SK-N-SH treated with all-trans-retinoic acid at 6 μM for 48 hours (cell line): ENCODE results near the gene KCNH4.

Source experiments
- ATAC-seq: fragments of 200-7000 bp; cut with Tn5 transposase; 3 replicates; pipeline ENCODE4 v1.9.1; 2020; ENCODE audit warnings: mild to moderate bottlenecking, moderate library complexity
- ARNTL ChIP-seq: fragments of 450-650 bp; formaldehyde crosslinking; IDR thresholded peaks from 2 replicates; pipeline ENCODE4 v1.5.0; 2020; ENCODE audit warnings: low read depth, mild to moderate bottlenecking, moderate library complexity, borderline replicate concordance
- BACH2 ChIP-seq: fragments of 250-450 bp; sonication (Bioruptor Pico); IDR thresholded peaks from 2 replicates; pipeline ENCODE4 v1.9.0; 2021; ENCODE audit warnings: mild to moderate bottlenecking, borderline replicate concordance
- CSDC2 ChIP-seq: fragments of 250-450 bp; sonication (Bioruptor Pico); IDR thresholded peaks from 2 replicates; pipeline ENCODE4 v1.5.0; 2020; ENCODE audit warnings: mild to moderate bottlenecking, moderate library complexity
- ESRRG ChIP-seq: fragments of 250-450 bp; sonication (Bioruptor Pico); IDR thresholded peaks from 2 replicates; pipeline ENCODE4 v1.6.1; 2021; ENCODE audit warnings: mild to moderate bottlenecking
- GLIS3 ChIP-seq: fragments of 250-450 bp; sonication (Bioruptor Pico); IDR thresholded peaks from 2 replicates; pipeline ENCODE4 v1.5.0; 2020; ENCODE audit warnings: mild to moderate bottlenecking, moderate library complexity
- ISL1 ChIP-seq: fragments of 250-450 bp; sonication (Bioruptor Pico); IDR thresholded peaks from 2 replicates; pipeline ENCODE4 v2.1.2; 2022; ENCODE audit warnings: mild to moderate bottlenecking, moderate library complexity
- OSR1 ChIP-seq: fragments of 250-450 bp; sonication (Bioruptor Pico); IDR thresholded peaks from 2 replicates; pipeline ENCODE4 v1.8.0; 2022; ENCODE audit warnings: moderate library complexity, mild to moderate bottlenecking, inconsistent platforms
- PPARA ChIP-seq: fragments of 250-450 bp; sonication (Bioruptor Pico); IDR thresholded peaks from 2 replicates; pipeline ENCODE4 v1.5.0; 2020; ENCODE audit warnings: mild to moderate bottlenecking, borderline replicate concordance
- RARB ChIP-seq: fragments of 250-450 bp; sonication (Bioruptor Pico); IDR thresholded peaks from 2 replicates; pipeline ENCODE4 v1.8.0; 2021; ENCODE audit warnings: mild to moderate bottlenecking, moderate library complexity
- SNAI2 ChIP-seq: fragments of 250-450 bp; sonication (Bioruptor Pico); IDR thresholded peaks from 2 replicates; pipeline ENCODE4 v1.5.0; 2020; ENCODE audit warnings: mild to moderate bottlenecking, moderate library complexity
- TCF4 ChIP-seq: fragments of 250-450 bp; sonication (Bioruptor Pico); IDR thresholded peaks from 2 replicates; pipeline ENCODE4 v1.8.0; 2021; ENCODE audit warnings: mild to moderate bottlenecking, moderate library complexity, borderline replicate concordance
- TOX ChIP-seq: fragments of 250-450 bp; sonication (Bioruptor Pico); IDR thresholded peaks from 2 replicates; pipeline ENCODE4 v1.8.0; 2021; ENCODE audit warnings: mild to moderate bottlenecking, moderate library complexity, borderline replicate concordance
- TSHZ2 ChIP-seq: fragments of 250-450 bp; sonication (Bioruptor Pico); IDR thresholded peaks from 2 replicates; pipeline ENCODE4 v1.5.0; 2020; ENCODE audit warnings: mild to moderate bottlenecking, moderate library complexity
- ZFP3 ChIP-seq: fragments of 250-450 bp; sonication (Bioruptor Pico); IDR thresholded peaks from 2 replicates; pipeline ENCODE4 v1.5.0; 2020; ENCODE audit warnings: mild to moderate bottlenecking, moderate library complexity
- ZFP30 ChIP-seq: fragments of 450-650 bp; formaldehyde crosslinking; IDR thresholded peaks from 2 replicates; pipeline ENCODE4 v1.5.0; 2022; ENCODE audit warnings: mild to moderate bottlenecking, moderate library complexity
- ZNF565 ChIP-seq: fragments of 450-650 bp; formaldehyde crosslinking; conservative IDR thresholded peaks from 2 replicates; pipeline ENCODE4 v1.5.0; 2020; ENCODE audit warnings: low read depth, mild to moderate bottlenecking, moderate library complexity
- ZNF70 ChIP-seq: fragments of 450-650 bp; formaldehyde crosslinking; IDR thresholded peaks from 2 replicates; pipeline ENCODE4 v1.5.0; 2020; ENCODE audit warnings: mild to moderate bottlenecking, moderate library complexity
- ZNF8 ChIP-seq: fragments of 450-650 bp; formaldehyde crosslinking; IDR thresholded peaks from 2 replicates; pipeline ENCODE4 v1.5.0; 2020; ENCODE audit warnings: mild to moderate bottlenecking, moderate library complexity
- TF ChIP-seq, protein P1 (sequence below): fragments of 250-450 bp; sonication (Bioruptor Pico); IDR thresholded peaks from 2 replicates; pipeline ENCODE4 v1.5.1; 2020; ENCODE audit warnings: low read depth, mild to moderate bottlenecking, moderate library complexity
- TF ChIP-seq, protein P2 (sequence below): fragments of 250-450 bp; sonication (Bioruptor Pico); IDR thresholded peaks from 2 replicates; pipeline ENCODE4 v1.5.1; 2021; ENCODE audit warnings: mild to moderate bottlenecking, moderate library complexity

KCNH4 gene

DNA sequence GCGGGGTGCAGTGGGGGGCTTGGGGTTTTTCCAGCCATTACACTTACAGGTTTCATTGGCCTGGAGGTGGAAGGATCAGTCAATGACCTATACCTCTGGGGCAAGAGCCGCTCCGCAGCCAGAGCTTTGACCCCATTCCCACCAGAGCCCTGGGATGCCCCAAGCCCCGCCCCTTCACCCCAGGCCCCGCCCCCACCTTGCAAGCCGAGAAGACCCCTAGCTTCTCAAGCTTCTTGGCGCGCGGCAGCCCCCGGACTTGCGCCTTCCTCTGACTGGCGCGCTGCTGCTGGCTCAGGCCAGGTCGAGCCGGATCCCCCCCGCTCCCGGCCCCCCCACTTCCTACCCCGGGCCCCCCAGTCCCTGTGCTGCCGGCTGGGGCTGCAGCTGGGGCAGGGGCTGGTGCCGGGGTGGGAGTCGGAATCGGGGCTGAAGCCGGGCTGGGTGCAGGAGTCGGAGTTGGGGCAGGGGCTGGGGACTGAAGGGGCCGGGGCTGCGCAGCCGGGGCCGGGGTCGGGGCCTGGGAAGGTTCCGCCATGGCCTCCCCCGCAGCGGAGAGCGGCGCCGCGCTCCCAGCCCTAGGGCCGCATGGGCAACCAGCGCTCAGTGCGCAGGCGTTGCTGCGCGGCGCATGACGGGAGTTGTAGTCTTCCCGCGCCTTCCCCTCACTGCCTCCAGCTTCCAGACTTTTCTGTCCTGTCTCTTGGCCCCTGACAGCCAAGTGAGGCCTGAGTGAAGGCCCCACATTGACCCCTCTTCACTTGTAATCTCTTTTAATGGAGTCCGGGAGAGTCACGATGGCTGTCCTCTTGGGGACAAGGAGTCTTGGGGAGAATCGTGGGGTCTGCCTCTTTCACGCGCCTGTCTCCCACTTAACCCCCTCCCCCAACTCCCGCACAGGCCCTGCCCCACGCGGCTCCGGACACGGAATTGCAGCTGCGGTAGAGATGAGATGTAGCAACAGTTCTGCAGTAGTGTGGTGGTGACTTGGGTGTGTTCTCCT lies 59.9 kb downstream of the KCNH4 start, which contains the start of gene KAT2A (continued):
- TF ChIP-seq PPARA (CRISPR knock-in tag) = no peak
- TF ChIP-seq, protein P1, sequence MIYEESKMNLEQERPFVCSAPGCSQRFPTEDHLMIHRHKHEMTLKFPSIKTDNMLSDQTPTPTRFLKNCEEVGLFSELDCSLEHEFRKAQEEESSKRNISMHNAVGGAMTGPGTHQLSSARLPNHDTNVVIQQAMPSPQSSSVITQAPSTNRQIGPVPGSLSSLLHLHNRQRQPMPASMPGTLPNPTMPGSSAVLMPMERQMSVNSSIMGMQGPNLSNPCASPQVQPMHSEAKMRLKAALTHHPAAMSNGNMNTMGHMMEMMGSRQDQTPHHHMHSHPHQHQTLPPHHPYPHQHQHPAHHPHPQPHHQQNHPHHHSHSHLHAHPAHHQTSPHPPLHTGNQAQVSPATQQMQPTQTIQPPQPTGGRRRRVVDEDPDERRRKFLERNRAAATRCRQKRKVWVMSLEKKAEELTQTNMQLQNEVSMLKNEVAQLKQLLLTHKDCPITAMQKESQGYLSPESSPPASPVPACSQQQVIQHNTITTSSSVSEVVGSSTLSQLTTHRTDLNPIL (CRISPR knock-in tag) = no peak

DNA sequence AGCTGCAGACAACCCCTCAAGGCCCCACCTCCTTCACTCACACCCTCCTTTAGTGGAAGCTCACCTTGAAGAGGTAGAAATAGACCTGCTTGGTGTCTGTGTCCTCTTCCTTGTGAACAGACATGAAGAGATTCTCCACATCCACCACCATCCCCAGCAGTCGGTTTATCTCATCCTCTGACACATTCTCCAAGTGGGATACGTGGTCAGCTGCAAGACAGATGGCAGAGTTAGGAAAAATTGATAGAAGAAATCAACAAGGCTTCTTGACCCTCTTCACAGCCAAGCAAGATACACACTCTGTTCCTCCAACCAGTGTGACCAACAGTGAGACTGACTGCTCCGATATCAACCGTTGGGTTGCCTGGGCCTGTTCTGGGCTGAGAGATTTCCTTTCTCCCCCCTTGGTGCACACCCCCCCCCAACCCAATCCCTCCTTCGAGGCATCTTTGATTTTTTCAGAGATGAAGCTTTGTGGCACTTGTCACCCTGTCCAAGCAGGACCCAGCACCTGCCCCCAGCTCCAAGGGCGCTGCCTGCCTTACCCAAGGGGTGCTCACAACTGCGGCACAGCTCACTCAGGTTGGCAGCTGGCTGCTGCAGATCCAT lies 60.7 kb downstream of the KCNH4 start:
- TF ChIP-seq, protein P2, sequence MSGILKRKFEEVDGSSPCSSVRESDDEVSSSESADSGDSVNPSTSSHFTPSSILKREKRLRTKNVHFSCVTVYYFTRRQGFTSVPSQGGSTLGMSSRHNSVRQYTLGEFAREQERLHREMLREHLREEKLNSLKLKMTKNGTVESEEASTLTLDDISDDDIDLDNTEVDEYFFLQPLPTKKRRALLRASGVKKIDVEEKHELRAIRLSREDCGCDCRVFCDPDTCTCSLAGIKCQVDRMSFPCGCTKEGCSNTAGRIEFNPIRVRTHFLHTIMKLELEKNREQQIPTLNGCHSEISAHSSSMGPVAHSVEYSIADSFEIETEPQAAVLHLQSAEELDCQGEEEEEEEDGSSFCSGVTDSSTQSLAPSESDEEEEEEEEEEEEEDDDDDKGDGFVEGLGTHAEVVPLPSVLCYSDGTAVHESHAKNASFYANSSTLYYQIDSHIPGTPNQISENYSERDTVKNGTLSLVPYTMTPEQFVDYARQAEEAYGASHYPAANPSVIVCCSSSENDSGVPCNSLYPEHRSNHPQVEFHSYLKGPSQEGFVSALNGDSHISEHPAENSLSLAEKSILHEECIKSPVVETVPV (CRISPR knock-in tag) = no peak
- TF ChIP-seq ESRRG (CRISPR knock-in tag) (no peak), TCF4 (CRISPR knock-in tag) (no peak), BACH2 (CRISPR knock-in tag) (no peak), ZNF70 (CRISPR knock-in tag) (no peak), PPARA (CRISPR knock-in tag) (no peak)
- peak; percentile 3 for ATAC-seq

DNA sequence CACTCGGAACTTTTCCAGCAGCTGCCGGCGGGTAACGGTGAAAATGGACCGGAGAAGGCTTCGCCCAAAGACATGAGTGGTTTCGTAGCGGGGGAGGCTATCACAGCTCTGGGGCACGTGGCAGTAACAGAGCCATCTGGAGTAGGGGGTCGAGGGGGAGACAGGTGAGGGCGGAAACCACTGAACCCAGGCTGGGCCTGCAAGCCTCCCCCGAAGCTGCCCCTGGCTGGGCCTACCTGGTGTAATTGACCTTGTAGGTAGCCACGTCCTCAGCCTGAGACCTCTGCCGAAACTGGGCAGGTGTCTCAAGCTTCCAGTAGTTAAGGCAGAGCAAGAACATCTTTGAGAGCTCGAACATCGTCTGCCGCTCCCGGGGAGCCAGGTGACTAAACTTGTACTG lies 61.6 kb downstream of the KCNH4 start:
- ATAC-seq = no peak
- TF ChIP-seq RARB (CRISPR knock-in tag) (no peak), TSHZ2 (CRISPR knock-in tag) (no peak), ZFP3 (CRISPR knock-in tag) (no peak), TCF4 (CRISPR knock-in tag) (no peak), SNAI2 (CRISPR knock-in tag) (no peak), ESRRG (CRISPR knock-in tag) (no peak), ZNF8 (CRISPR knock-in tag) (no peak)
- TF ChIP-seq, all 23 proteins: peak for 0

GRCh38 chr17:42118545-42118944 lies 62.4 kb downstream of the KCNH4 start:
- ATAC-seq = no peak
- TF ChIP-seq, protein P1 (CRISPR knock-in tag) = no peak
- no peak for TF ChIP-seq TOX (CRISPR knock-in tag)
- no peak for TF ChIP-seq ZFP30
- TF ChIP-seq, protein P2 (CRISPR knock-in tag) = no peak
- TF ChIP-seq ARNTL (CRISPR knock-in tag) = no peak
- TF ChIP-seq CSDC2 (CRISPR knock-in tag) = no peak
- no peak for TF ChIP-seq PPARA (CRISPR knock-in tag)
- no peak for TF ChIP-seq TCF4 (CRISPR knock-in tag)
- TF ChIP-seq ZNF8 (CRISPR knock-in tag) = no peak
- TF ChIP-seq OSR1 = no peak
- no peak for TF ChIP-seq ESRRG (CRISPR knock-in tag)
- TF ChIP-seq GLIS3 (CRISPR knock-in tag) = no peak
- no peak for TF ChIP-seq TSHZ2 (CRISPR knock-in tag)
- TF ChIP-seq ISL1 (CRISPR knock-in tag) = no peak
- TF ChIP-seq BACH2 (CRISPR knock-in tag) = no peak
- TF ChIP-seq ZNF565 (CRISPR knock-in tag) = no peak
